Measurements from ENCODE around the gene KRT82. TPM values are rescaled to one million over a fixed set of nuclear protein-coding genes. Genes with fewer than 3 reads are reported as not detected.

The KRT82 gene
- total and polyA plus RNA-seq, 2 of the 8 experiments (the other 6 are each of a cell fraction or from before 2014, with no cell fraction given), result not detected

- TF ChIP-seq, protein P1, sequence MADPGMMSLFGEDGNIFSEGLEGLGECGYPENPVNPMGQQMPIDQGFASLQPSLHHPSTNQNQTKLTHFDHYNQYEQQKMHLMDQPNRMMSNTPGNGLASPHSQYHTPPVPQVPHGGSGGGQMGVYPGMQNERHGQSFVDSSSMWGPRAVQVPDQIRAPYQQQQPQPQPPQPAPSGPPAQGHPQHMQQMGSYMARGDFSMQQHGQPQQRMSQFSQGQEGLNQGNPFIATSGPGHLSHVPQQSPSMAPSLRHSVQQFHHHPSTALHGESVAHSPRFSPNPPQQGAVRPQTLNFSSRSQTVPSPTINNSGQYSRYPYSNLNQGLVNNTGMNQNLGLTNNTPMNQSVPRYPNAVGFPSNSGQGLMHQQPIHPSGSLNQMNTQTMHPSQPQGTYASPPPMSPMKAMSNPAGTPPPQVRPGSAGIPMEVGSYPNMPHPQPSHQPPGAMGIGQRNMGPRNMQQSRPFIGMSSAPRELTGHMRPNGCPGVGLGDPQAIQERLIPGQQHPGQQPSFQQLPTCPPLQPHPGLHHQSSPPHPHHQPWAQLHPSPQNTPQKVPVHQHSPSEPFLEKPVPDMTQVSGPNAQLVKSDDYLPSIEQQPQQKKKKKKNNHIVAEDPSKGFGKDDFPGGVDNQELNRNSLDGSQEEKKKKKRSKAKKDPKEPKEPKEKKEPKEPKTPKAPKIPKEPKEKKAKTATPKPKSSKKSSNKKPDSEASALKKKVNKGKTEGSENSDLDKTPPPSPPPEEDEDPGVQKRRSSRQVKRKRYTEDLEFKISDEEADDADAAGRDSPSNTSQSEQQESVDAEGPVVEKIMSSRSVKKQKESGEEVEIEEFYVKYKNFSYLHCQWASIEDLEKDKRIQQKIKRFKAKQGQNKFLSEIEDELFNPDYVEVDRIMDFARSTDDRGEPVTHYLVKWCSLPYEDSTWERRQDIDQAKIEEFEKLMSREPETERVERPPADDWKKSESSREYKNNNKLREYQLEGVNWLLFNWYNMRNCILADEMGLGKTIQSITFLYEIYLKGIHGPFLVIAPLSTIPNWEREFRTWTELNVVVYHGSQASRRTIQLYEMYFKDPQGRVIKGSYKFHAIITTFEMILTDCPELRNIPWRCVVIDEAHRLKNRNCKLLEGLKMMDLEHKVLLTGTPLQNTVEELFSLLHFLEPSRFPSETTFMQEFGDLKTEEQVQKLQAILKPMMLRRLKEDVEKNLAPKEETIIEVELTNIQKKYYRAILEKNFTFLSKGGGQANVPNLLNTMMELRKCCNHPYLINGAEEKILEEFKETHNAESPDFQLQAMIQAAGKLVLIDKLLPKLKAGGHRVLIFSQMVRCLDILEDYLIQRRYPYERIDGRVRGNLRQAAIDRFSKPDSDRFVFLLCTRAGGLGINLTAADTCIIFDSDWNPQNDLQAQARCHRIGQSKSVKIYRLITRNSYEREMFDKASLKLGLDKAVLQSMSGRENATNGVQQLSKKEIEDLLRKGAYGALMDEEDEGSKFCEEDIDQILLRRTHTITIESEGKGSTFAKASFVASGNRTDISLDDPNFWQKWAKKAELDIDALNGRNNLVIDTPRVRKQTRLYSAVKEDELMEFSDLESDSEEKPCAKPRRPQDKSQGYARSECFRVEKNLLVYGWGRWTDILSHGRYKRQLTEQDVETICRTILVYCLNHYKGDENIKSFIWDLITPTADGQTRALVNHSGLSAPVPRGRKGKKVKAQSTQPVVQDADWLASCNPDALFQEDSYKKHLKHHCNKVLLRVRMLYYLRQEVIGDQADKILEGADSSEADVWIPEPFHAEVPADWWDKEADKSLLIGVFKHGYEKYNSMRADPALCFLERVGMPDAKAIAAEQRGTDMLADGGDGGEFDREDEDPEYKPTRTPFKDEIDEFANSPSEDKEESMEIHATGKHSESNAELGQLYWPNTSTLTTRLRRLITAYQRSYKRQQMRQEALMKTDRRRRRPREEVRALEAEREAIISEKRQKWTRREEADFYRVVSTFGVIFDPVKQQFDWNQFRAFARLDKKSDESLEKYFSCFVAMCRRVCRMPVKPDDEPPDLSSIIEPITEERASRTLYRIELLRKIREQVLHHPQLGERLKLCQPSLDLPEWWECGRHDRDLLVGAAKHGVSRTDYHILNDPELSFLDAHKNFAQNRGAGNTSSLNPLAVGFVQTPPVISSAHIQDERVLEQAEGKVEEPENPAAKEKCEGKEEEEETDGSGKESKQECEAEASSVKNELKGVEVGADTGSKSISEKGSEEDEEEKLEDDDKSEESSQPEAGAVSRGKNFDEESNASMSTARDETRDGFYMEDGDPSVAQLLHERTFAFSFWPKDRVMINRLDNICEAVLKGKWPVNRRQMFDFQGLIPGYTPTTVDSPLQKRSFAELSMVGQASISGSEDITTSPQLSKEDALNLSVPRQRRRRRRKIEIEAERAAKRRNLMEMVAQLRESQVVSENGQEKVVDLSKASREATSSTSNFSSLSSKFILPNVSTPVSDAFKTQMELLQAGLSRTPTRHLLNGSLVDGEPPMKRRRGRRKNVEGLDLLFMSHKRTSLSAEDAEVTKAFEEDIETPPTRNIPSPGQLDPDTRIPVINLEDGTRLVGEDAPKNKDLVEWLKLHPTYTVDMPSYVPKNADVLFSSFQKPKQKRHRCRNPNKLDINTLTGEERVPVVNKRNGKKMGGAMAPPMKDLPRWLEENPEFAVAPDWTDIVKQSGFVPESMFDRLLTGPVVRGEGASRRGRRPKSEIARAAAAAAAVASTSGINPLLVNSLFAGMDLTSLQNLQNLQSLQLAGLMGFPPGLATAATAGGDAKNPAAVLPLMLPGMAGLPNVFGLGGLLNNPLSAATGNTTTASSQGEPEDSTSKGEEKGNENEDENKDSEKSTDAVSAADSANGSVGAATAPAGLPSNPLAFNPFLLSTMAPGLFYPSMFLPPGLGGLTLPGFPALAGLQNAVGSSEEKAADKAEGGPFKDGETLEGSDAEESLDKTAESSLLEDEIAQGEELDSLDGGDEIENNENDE (IDR thresholded peaks at IDR 0.05; ENCODE audit: insufficient replicate concordance, low read length), result no peak
- TF ChIP-seq JUN (IDR thresholded peaks at IDR 0.05; ENCODE audit: low read depth, low read length) (no peak), GABPA (IDR thresholded peaks at IDR 0.05; ENCODE audit: borderline replicate concordance, insufficient read depth, low read length) (no peak), JUND (IDR thresholded peaks at IDR 0.05; ENCODE audit: low read length) (no peak), POLR2AphosphoS5 (IDR thresholded peaks at IDR 0.05; ENCODE audit: low read depth, low read length) (no peak), SP4 (IDR thresholded peaks at IDR 0.05; ENCODE audit: low read length) (no peak), ATF2 (IDR thresholded peaks at IDR 0.05; ENCODE audit: low read length) (no peak), GTF2F1 (IDR thresholded peaks at IDR 0.05; ENCODE audit: borderline replicate concordance, low read depth, low read length) (no peak), BCL11A (IDR thresholded peaks at IDR 0.05; ENCODE audit: low read depth in 2 of 2, low read length in 2 of 2) (no peak)
Observed at GRCh38 chr12:52366738-52367485, 39.2 kb downstream of the KRT82 start, which contains the start of gene KRT85 (continued).
